ENCODE results near the gene EFNB1.

Gene EFNB1

GRCh38 chrX:68807818-68808217 lies 21.0 kb upstream of the EFNB1 start:
- Histone ChIP-seq H3K4me1 (ENCODE audit: control insufficient read depth in 1 of 2, insufficient read depth in 2 of 2, low read length in 2 of 2) (no peaks in the 10 kb centered on the region), H3K9me3 (ENCODE audit: control insufficient read depth in 1 of 2, low read length in 2 of 2) (no peaks in the 10 kb centered on the region), H3K36me3 (ENCODE audit: control insufficient read depth in 1 of 2, insufficient read depth in 2 of 2, low read length in 2 of 2) (no peaks in the 10 kb centered on the region), H3K4me3 (ENCODE audit: low read depth in 1 of 2, low read length in 2 of 2) (no peak overlapping the region), H3K27me3 (ENCODE audit: control insufficient read depth in 1 of 2, insufficient read depth in 2 of 2, low read length in 2 of 2) (no peaks in the 10 kb centered on the region), H3K9ac (ENCODE audit: low read depth in 1 of 2, low read length in 2 of 2) (no peak overlapping the region), H3K27ac (ENCODE audit: low read depth, low read length) (no peak overlapping the region)

GRCh38 chrX:68808686-68809357 lies 20.0 kb upstream of the EFNB1 start:
- no peak overlapping the region for H3K4me3 ChIP-seq (ENCODE audit: low read depth in 1 of 2, low read length in 2 of 2)

GRCh38 chrX:68820476-68821110 lies 8.2 kb upstream of the EFNB1 start:
- H3K4me3 ChIP-seq (ENCODE audit: low read depth in 1 of 2, low read length in 2 of 2): no peak overlapping the region
- H3K27ac ChIP-seq (ENCODE audit: low read depth, low read length): no peak overlapping the region
- no peaks in the 10 kb centered on the region for H3K27me3 ChIP-seq (ENCODE audit: control insufficient read depth in 1 of 2, insufficient read depth in 2 of 2, low read length in 2 of 2)
- no peak overlapping the region for H3K9ac ChIP-seq (ENCODE audit: low read depth in 1 of 2, low read length in 2 of 2)
- H3K36me3 ChIP-seq (ENCODE audit: control insufficient read depth in 1 of 2, insufficient read depth in 2 of 2, low read length in 2 of 2): no peaks in the 10 kb centered on the region
- H3K9me3 ChIP-seq (ENCODE audit: control insufficient read depth in 1 of 2, low read length in 2 of 2): no peaks in the 10 kb centered on the region
- peaks cover 0 to 4% of the 10 kb centered on the region in 2 donors for H3K4me1 ChIP-seq (ENCODE audit: control insufficient read depth in 1 of 2, insufficient read depth in 2 of 2, low read length in 2 of 2)

More at GRCh38 chrX:68808686-68809357, 20.0 kb upstream of the EFNB1 start:
- Histone ChIP-seq H3K27ac (ENCODE audit: low read depth, low read length) (no peak overlapping the region), H3K9me3 (ENCODE audit: control insufficient read depth in 1 of 2, low read length in 2 of 2) (no peaks in the 10 kb centered on the region), H3K4me1 (ENCODE audit: control insufficient read depth in 1 of 2, insufficient read depth in 2 of 2, low read length in 2 of 2) (no peaks in the 10 kb centered on the region), H3K27me3 (ENCODE audit: control insufficient read depth in 1 of 2, insufficient read depth in 2 of 2, low read length in 2 of 2) (no peaks in the 10 kb centered on the region), H3K9ac (ENCODE audit: low read depth in 1 of 2, low read length in 2 of 2) (no peak overlapping the region), H3K36me3 (ENCODE audit: control insufficient read depth in 1 of 2, insufficient read depth in 2 of 2, low read length in 2 of 2) (no peaks in the 10 kb centered on the region)

GRCh38 chrX:68821616-68822015 lies 7.2 kb upstream of the EFNB1 start:
- H3K4me1 ChIP-seq (ENCODE audit: control insufficient read depth in 1 of 2, insufficient read depth in 2 of 2, low read length in 2 of 2): peaks cover 0 to 4% of the 10 kb centered on the region in 2 donors
- no peak overlapping the region for H3K9ac ChIP-seq (ENCODE audit: low read depth in 1 of 2, low read length in 2 of 2)
- no peaks in the 10 kb centered on the region for H3K36me3 ChIP-seq (ENCODE audit: control insufficient read depth in 1 of 2, insufficient read depth in 2 of 2, low read length in 2 of 2)
- H3K4me3 ChIP-seq (ENCODE audit: low read depth in 1 of 2, low read length in 2 of 2): no peak overlapping the region
- H3K27ac ChIP-seq (ENCODE audit: low read depth, low read length): no peak overlapping the region
- no peaks in the 10 kb centered on the region for H3K9me3 ChIP-seq (ENCODE audit: control insufficient read depth in 1 of 2, low read length in 2 of 2)
- H3K27me3 ChIP-seq (ENCODE audit: control insufficient read depth in 1 of 2, insufficient read depth in 2 of 2, low read length in 2 of 2): no peaks in the 10 kb centered on the region

- H3K27me3 ChIP-seq (ENCODE audit: control insufficient read depth in 1 of 2, insufficient read depth in 2 of 2, low read length in 2 of 2): no peaks in the 10 kb centered on the region
- H3K36me3 ChIP-seq (ENCODE audit: control insufficient read depth in 1 of 2, insufficient read depth in 2 of 2, low read length in 2 of 2): no peaks in the 10 kb centered on the region
- peaks cover 0 to 4% of the 10 kb centered on the region in 2 donors for H3K4me1 ChIP-seq (ENCODE audit: control insufficient read depth in 1 of 2, insufficient read depth in 2 of 2, low read length in 2 of 2)
- no peak overlapping the region for H3K9ac ChIP-seq (ENCODE audit: low read depth in 1 of 2, low read length in 2 of 2)
- H3K9me3 ChIP-seq (ENCODE audit: control insufficient read depth in 1 of 2, low read length in 2 of 2): no peaks in the 10 kb centered on the region
- no peak overlapping the region for H3K4me3 ChIP-seq (ENCODE audit: low read depth in 1 of 2, low read length in 2 of 2)
- no peak overlapping the region for H3K27ac ChIP-seq (ENCODE audit: low read depth, low read length)
These were observed 6.0 kb upstream of the EFNB1 start for GRCh38 chrX:68822641-68823410.

GRCh38 chrX:68823413-68824151 lies 5.2 kb upstream of the EFNB1 start:
- Histone ChIP-seq H3K27me3 (ENCODE audit: control insufficient read depth in 1 of 2, insufficient read depth in 2 of 2, low read length in 2 of 2) (no peaks in the 10 kb centered on the region), H3K4me3 (ENCODE audit: low read depth in 1 of 2, low read length in 2 of 2) (no peak overlapping the region)

GRCh38 chrX:68824152-68824433 lies 4.7 kb upstream of the EFNB1 start:
- Histone ChIP-seq H3K36me3 (ENCODE audit: control insufficient read depth in 1 of 2, insufficient read depth in 2 of 2, low read length in 2 of 2) (no peaks in the 10 kb centered on the region), H3K4me3 (ENCODE audit: low read depth in 1 of 2, low read length in 2 of 2) (no peak overlapping the region), H3K4me1 (ENCODE audit: control insufficient read depth in 1 of 2, insufficient read depth in 2 of 2, low read length in 2 of 2) (peaks cover 3 to 4% of the 10 kb centered on the region in 2 donors), H3K9ac (ENCODE audit: low read depth in 1 of 2, low read length in 2 of 2) (no peak overlapping the region), H3K27me3 (ENCODE audit: control insufficient read depth in 1 of 2, insufficient read depth in 2 of 2, low read length in 2 of 2) (no peaks in the 10 kb centered on the region), H3K27ac (ENCODE audit: low read depth, low read length) (no peak overlapping the region), H3K9me3 (ENCODE audit: control insufficient read depth in 1 of 2, low read length in 2 of 2) (no peaks in the 10 kb centered on the region)

More at GRCh38 chrX:68823413-68824151, 5.2 kb upstream of the EFNB1 start:
- H3K9me3 ChIP-seq (ENCODE audit: control insufficient read depth in 1 of 2, low read length in 2 of 2): no peaks in the 10 kb centered on the region
- no peaks in the 10 kb centered on the region for H3K36me3 ChIP-seq (ENCODE audit: control insufficient read depth in 1 of 2, insufficient read depth in 2 of 2, low read length in 2 of 2)
- no peak overlapping the region for H3K27ac ChIP-seq (ENCODE audit: low read depth, low read length)
- no peak overlapping the region for H3K9ac ChIP-seq (ENCODE audit: low read depth in 1 of 2, low read length in 2 of 2)
- H3K4me1 ChIP-seq (ENCODE audit: control insufficient read depth in 1 of 2, insufficient read depth in 2 of 2, low read length in 2 of 2): peaks cover 3 to 4% of the 10 kb centered on the region in 2 donors

GRCh38 chrX:68824565-68825125 lies 4.2 kb upstream of the EFNB1 start:
- no peak overlapping the region for H3K4me3 ChIP-seq (ENCODE audit: low read depth in 1 of 2, low read length in 2 of 2)
- peaks cover 3 to 4% of the 10 kb centered on the region in 2 donors for H3K4me1 ChIP-seq (ENCODE audit: control insufficient read depth in 1 of 2, insufficient read depth in 2 of 2, low read length in 2 of 2)
- H3K36me3 ChIP-seq (ENCODE audit: control insufficient read depth in 1 of 2, insufficient read depth in 2 of 2, low read length in 2 of 2): no peaks in the 10 kb centered on the region
- H3K27me3 ChIP-seq (ENCODE audit: control insufficient read depth in 1 of 2, insufficient read depth in 2 of 2, low read length in 2 of 2): no peaks in the 10 kb centered on the region
- H3K27ac ChIP-seq (ENCODE audit: low read depth, low read length): no peak overlapping the region
- no peaks in the 10 kb centered on the region for H3K9me3 ChIP-seq (ENCODE audit: control insufficient read depth in 1 of 2, low read length in 2 of 2)
- no peak overlapping the region for H3K9ac ChIP-seq (ENCODE audit: low read depth in 1 of 2, low read length in 2 of 2)

- H3K4me1 ChIP-seq (ENCODE audit: control insufficient read depth in 1 of 2, insufficient read depth in 2 of 2, low read length in 2 of 2): peaks cover 3 to 4% of the 10 kb centered on the region in 2 donors
- H3K27ac ChIP-seq (ENCODE audit: low read depth, low read length): no peak overlapping the region
- no peaks in the 10 kb centered on the region for H3K9me3 ChIP-seq (ENCODE audit: control insufficient read depth in 1 of 2, low read length in 2 of 2)
- no peak overlapping the region for H3K4me3 ChIP-seq (ENCODE audit: low read depth in 1 of 2, low read length in 2 of 2)
- no peak overlapping the region for H3K9ac ChIP-seq (ENCODE audit: low read depth in 1 of 2, low read length in 2 of 2)
- H3K27me3 ChIP-seq (ENCODE audit: control insufficient read depth in 1 of 2, insufficient read depth in 2 of 2, low read length in 2 of 2): no peaks in the 10 kb centered on the region
- H3K36me3 ChIP-seq (ENCODE audit: control insufficient read depth in 1 of 2, insufficient read depth in 2 of 2, low read length in 2 of 2): no peaks in the 10 kb centered on the region
These were observed 2.5 kb upstream of the EFNB1 start for GRCh38 chrX:68826113-68826980.

All from duodenal mucosa (tissue), 2 donors.